KMS-11 (cell line): ENCODE measurements around the gene ADAMTSL5.

ENCODE experiments used
- H2AFZ ChIP-seq: fragments of 200-600 bp; sonication (generic); 2 replicates; pipeline ENCODE4 v1.6.1; 2016; ENCODE audit warnings: antibody characterized with exemption, mixed run types, low read depth
- H3K27ac ChIP-seq: fragments of 200-600 bp; sonication (generic); 2 replicates; pipeline ENCODE4 v1.6.1; 2016; ENCODE audit warnings: mild to moderate bottlenecking, mixed run types
- H3K27me3 ChIP-seq: fragments of 200-600 bp; sonication (generic); 2 replicates; pipeline ENCODE4 v1.6.1; 2017; ENCODE audit warnings: mild to moderate bottlenecking, low read depth, mixed run types, moderate library complexity; ENCODE audit not compliant: insufficient read depth
- H3K36me3 ChIP-seq: fragments of 200-600 bp; sonication (generic); 2 replicates; pipeline ENCODE4 v1.6.1; 2017; ENCODE audit warnings: mild to moderate bottlenecking, mixed run types; ENCODE audit not compliant: insufficient read depth
- H3K4me1 ChIP-seq: fragments of 200-600 bp; sonication (generic); 2 replicates; pipeline ENCODE4 v1.6.1; 2016; ENCODE audit warnings: mild to moderate bottlenecking, low read depth, mixed run types; ENCODE audit not compliant: poor library complexity, severe bottlenecking
- H3K4me2 ChIP-seq: fragments of 200-600 bp; sonication (generic); 2 replicates; pipeline ENCODE4 v1.7.0; 2016; ENCODE audit warnings: mild to moderate bottlenecking, mixed run types
- H3K4me3 ChIP-seq: fragments of 200-600 bp; sonication (generic); IDR thresholded peaks from 2 replicates; pipeline ENCODE4 v1.6.1; 2017; ENCODE audit warnings: low read depth, low read length, mixed read lengths; ENCODE audit not compliant: insufficient read depth
- H3K79me2 ChIP-seq: fragments of 200-600 bp; sonication (generic); 2 replicates; pipeline ENCODE4 v1.6.1; 2016; ENCODE audit warnings: low read depth, mixed run types; ENCODE audit not compliant: insufficient read depth
- H3K9ac ChIP-seq: fragments of 200-600 bp; sonication (generic); 2 replicates; pipeline ENCODE4 v1.6.1; 2016; ENCODE audit warnings: mild to moderate bottlenecking, mixed run types
- H4K20me1 ChIP-seq: fragments of 200-600 bp; sonication (generic); 2 replicates; pipeline ENCODE4 v1.6.1; 2016; ENCODE audit warnings: mild to moderate bottlenecking, mixed run types; ENCODE audit not compliant: insufficient read depth
- CTCF ChIP-seq: fragments of 200-600 bp; sonication (generic); conservative IDR thresholded peaks from 2 replicates; pipeline ENCODE4 v1.6.1; 2017; ENCODE audit warnings: low read depth, mild to moderate bottlenecking, antibody characterized with exemption, low read length, moderate library complexity, mixed read lengths

ADAMTSL5 gene

DNA sequence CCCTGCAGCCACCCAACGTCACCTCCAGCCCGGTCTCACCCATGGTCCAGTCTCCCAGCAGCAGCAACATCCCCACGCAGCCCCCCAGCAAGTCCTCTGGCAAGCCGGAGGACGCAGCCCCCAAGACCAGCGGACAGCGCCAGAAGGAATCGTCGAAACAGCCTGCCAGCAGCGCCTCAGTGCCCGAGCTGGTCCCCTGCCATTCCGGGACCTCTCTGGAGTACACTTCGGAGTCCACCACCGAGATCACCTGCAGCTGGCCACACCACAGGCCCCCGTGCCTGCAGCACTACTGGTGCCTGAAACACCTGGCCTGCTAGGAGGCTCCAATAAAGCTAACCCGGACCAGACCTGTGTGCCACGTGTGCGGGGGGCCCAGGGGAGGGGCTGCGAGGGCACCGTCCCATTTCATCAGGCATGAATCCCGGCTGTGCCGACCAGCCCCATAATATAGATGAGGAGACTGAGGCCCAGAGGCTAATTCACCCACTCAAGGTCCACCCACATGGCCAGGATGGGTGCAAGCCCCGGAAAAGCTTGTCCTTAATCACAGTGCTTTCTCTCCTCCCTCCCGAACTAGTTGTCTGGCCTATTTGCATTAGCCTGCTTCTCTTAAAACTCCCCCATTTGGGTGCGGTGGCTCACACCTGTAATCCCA, 15.1 kb downstream of the ADAMTSL5 start:
- no peaks in the 10 kb centered on the region for H3K79me2 ChIP-seq
- TF ChIP-seq CTCF, result no peak
- no peaks in the 10 kb centered on the region for H3K4me1 ChIP-seq
- no peaks in the 10 kb centered on the region for H3K36me3 ChIP-seq
- no peaks in the 10 kb centered on the region for H4K20me1 ChIP-seq
- H3K9ac ChIP-seq, result no peak overlapping the region
- no peak overlapping the region for H3K4me3 ChIP-seq
- H3K4me2 ChIP-seq, result no peak overlapping the region
- no peak overlapping the region for H3K27ac ChIP-seq
- peaks cover 85% of the 10 kb centered on the region for H3K27me3 ChIP-seq
- H2AFZ ChIP-seq, result no peak overlapping the region

- Histone ChIP-seq H2AFZ (no peak overlapping the region), H3K4me3 (no peak overlapping the region), H3K79me2 (no peaks in the 10 kb centered on the region), H3K36me3 (no peaks in the 10 kb centered on the region), H3K27ac (no peak overlapping the region), H4K20me1 (no peaks in the 10 kb centered on the region), H3K4me2 (no peak overlapping the region), H3K27me3 (peaks cover 85% of the 10 kb centered on the region), H3K9ac (no peak overlapping the region), H3K4me1 (no peaks in the 10 kb centered on the region)
- no peak for TF ChIP-seq CTCF
Measured at GRCh38 chr19:1496714-1497577, 15.9 kb downstream of the ADAMTSL5 start.

- Histone ChIP-seq H3K4me3 (no peak overlapping the region), H4K20me1 (no peaks in the 10 kb centered on the region), H3K4me1 (no peaks in the 10 kb centered on the region), H2AFZ (no peak overlapping the region), H3K4me2 (no peak overlapping the region), H3K27ac (no peak overlapping the region), H3K79me2 (no peaks in the 10 kb centered on the region), H3K9ac (no peak overlapping the region), H3K27me3 (peaks cover 81% of the 10 kb centered on the region), H3K36me3 (no peaks in the 10 kb centered on the region)
- no peak for TF ChIP-seq CTCF
Measured at GRCh38 chr19:1495799-1496713, 16.8 kb downstream of the ADAMTSL5 start.

GRCh38 chr19:1495051-1495798, 17.6 kb downstream of the ADAMTSL5 start:
- Histone ChIP-seq H3K79me2 (no peaks in the 10 kb centered on the region), H4K20me1 (no peaks in the 10 kb centered on the region), H3K27ac (no peak overlapping the region), H3K27me3 (peaks cover 76% of the 10 kb centered on the region), H3K9ac (no peak overlapping the region), H3K36me3 (no peaks in the 10 kb centered on the region), H2AFZ (no peak overlapping the region), H3K4me1 (no peaks in the 10 kb centered on the region), H3K4me3 (no peak overlapping the region), H3K4me2 (no peak overlapping the region)
- TF ChIP-seq CTCF, result no peak
